HL-60 (cell line): Measurements from ENCODE around the gene SENP8.
"Not testable (repeated sequence)": the region's sequence is repeated elsewhere in the genome, so short reads cannot be mapped to it uniquely, and the experiment has no call there.

Experiments
- POLR2AphosphoS5 ChIP-seq: IDR thresholded peaks from 2 replicates; pipeline ENCODE4 v1.6.1; 2012; ENCODE audit warnings: low read depth
- SPI1 ChIP-seq: IDR thresholded peaks from 2 replicates; pipeline ENCODE4 v1.6.1; 2012; ENCODE audit warnings: low read depth, mild to moderate bottlenecking, borderline replicate concordance
- TF ChIP-seq, protein P1 (sequence below): IDR thresholded peaks from one replicate; pipeline ENCODE4 v1.5.1; 2011; ENCODE audit warnings: low read length, control low read depth, inconsistent platforms; ENCODE audit not compliant: insufficient read depth

- TF ChIP-seq, protein P1, sequence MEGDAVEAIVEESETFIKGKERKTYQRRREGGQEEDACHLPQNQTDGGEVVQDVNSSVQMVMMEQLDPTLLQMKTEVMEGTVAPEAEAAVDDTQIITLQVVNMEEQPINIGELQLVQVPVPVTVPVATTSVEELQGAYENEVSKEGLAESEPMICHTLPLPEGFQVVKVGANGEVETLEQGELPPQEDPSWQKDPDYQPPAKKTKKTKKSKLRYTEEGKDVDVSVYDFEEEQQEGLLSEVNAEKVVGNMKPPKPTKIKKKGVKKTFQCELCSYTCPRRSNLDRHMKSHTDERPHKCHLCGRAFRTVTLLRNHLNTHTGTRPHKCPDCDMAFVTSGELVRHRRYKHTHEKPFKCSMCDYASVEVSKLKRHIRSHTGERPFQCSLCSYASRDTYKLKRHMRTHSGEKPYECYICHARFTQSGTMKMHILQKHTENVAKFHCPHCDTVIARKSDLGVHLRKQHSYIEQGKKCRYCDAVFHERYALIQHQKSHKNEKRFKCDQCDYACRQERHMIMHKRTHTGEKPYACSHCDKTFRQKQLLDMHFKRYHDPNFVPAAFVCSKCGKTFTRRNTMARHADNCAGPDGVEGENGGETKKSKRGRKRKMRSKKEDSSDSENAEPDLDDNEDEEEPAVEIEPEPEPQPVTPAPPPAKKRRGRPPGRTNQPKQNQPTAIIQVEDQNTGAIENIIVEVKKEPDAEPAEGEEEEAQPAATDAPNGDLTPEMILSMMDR, result not testable (repeated sequence)
- TF ChIP-seq POLR2AphosphoS5, SPI1: not testable (repeated sequence)
Measured at GRCh38 chr15:72100551-72100950, 17.7 kb upstream of the SENP8 start.
